Measurements from ENCODE around the gene RAB33B.

RAB33B gene

DNA sequence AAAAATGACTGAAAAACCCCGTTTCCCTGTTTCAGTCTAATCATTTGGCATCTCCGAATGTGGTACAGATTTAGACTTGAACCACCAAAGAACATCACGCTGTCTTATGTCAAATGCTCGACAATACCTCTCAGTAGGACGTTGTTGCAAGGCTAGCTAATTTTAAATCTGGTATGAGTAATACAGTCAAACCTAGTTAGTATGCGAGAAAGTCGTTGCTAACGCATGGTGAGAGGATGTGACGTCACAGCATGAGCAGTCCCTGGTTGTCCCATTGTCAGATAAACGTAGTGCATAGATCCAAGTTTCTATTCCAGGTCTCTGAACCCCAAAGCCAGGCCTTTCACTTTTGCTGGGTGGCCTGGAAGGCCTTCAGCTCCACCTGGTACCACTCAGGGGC, 57.4 kb downstream of the RAB33B start:
- no peak for DNase-seq

- DNase-seq: no peak
Measured at GRCh38 chr4:139514382-139515059, 60.6 kb downstream of the RAB33B start.

GRCh38 chr4:139515531-139515958, 61.6 kb downstream of the RAB33B start:
- DNase-seq: no peak

GRCh38 chr4:139521754-139522401, 68.0 kb downstream of the RAB33B start:
- no peak for DNase-seq

GRCh38 chr4:139522457-139522856, 68.5 kb downstream of the RAB33B start:
- no peak for DNase-seq

DNA sequence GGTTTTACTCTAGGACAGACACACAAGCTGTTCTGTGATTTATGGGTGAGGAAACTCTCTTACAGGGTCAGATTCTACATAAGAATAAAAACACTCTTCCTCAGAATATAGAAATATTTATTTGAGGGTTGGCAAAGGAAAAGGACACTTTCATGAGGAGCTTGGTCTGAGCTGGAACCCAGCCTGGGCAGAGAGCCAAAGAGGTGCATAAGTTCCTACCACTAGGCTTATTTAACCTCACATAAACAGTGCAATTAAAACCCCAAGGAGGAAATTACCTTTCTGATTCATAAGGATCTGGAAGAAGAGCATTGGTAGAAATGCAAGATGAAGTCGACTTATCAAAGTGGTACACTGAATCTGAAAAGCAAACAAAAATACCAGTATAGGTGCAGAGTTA, 69.2 kb downstream of the RAB33B start:
- DNase-seq: no peak

DNA sequence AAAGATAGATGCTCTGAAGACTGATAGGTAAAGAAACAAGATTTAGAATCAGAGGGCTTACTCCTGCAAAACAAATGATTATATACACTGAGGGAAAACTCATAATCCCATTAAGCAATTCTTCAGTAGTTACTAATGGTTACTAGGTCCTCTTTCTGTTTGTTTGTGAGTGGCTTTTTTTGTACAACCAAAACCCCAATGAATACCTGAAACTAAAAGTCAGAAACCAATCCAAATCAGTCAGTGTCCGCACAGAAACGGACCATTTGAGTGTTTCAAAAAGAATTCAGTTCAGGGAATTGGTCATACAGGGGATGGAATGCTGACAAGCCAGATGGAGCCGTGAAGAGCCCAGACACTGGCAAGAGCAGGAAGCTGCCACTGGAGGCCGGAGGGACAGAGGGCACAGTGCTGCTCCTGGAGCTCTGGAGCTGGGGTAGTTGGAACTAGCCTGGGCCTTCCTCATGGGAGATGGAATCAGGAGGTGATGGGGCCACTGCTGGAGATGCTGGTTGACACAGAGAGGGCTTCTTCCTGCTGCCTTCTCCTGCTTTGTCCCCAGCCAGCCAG, 70.2 kb downstream of the RAB33B start:
- DNase-seq: no peak

DNA sequence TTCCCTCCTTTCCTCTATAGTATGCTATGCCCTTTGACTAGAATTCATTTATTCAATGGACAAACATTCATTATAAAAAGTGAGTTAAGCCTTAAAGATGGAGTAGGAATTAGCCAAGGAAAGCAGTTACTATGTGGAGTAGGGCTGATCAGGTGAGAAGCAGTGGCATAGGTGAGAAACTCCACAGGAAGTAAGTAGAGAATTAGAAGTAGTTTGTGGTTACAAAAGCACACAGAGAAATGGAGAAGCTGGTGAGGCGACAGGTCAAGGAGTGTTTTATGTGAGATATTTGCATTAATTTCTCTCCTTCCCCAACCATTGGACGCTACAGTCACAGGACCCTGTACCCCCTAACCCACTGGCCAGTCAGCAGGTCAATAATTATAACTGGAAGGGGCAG, 71.5 kb downstream of the RAB33B start:
- DNase-seq: no peak
